Left lung (tissue), 10 donors: ENCODE data around the gene EXOC2. TPM values are rescaled to one million over a fixed set of nuclear protein-coding genes. Genes with fewer than 3 reads are reported as not detected.
A peak's percentile ranks its signal among the peaks of the same experiment; 100 is the strongest.

Source experiments
- ATAC-seq: fragments of 200-7000 bp; cut with Tn5 transposase; one replicate; pipeline ENCODE4 v1.9.1; 2020; ENCODE audit warnings: moderate library complexity
- DNase-seq, 4 donors: peaks; one replicate each; pipeline ENCODE4 v3.0.0-alpha.2; 2013 to 2020
- H3K27ac ChIP-seq, 2 donors: fragments of 200-600 bp; sonication (generic) in 1 of 2; one replicate each; pipeline versions ENCODE4 v1.5.0 to v1.8.0; 2020 to 2021
- H3K27me3 ChIP-seq, 2 donors: fragments of 200-600 bp; sonication (generic) in 1 of 2; one replicate each; pipeline versions ENCODE4 v1.5.0 to v1.8.0; 2020 to 2021
- H3K36me3 ChIP-seq, 2 donors: fragments of 200-600 bp; sonication (generic) in 1 of 2; one replicate each; pipeline versions ENCODE4 v1.5.0 to v1.8.0; 2020 to 2021
- H3K4me1 ChIP-seq, 2 donors: fragments of 200-600 bp; one replicate each; pipeline ENCODE4 v1.8.0; 2021
- H3K4me3 ChIP-seq, 2 donors: fragments of 200-600 bp; sonication (generic) in 1 of 2; one replicate each; pipeline versions ENCODE4 v1.5.0 to v1.8.0; 2020 to 2021; ENCODE audit warnings: mild to moderate bottlenecking in 1 of 2
- H3K9me3 ChIP-seq, 2 donors: fragments of 200-600 bp; sonication (generic) in 1 of 2; one replicate each; pipeline versions ENCODE4 v1.5.0 to v1.8.0; 2020 to 2021
- CTCF ChIP-seq, 2 donors: fragments of 200-600 bp; sonication (generic) in 1 of 2; IDR thresholded peaks; one replicate each; pipeline versions ENCODE4 v1.5.0 to v1.8.0; 2021; ENCODE audit warnings: antibody characterized with exemption in 2 of 2
- intact Hi-C, 2 donors: fragments of 100-400 bp; cut with DNase I; formaldehyde crosslinking; loops; one replicate each; pipeline versions ENCODE4 v1.11.2 to v1.14.2; 2022
- polyA plus RNA-seq, 6 donors: library from polyadenylated mRNA; unstranded; fragments of 120-200 nt; gene quantifications; one replicate each; pipeline ENCODE4 v1.2.1, GENCODE V29; 2013; ENCODE audit not compliant: insufficient read length in 6 of 6
- total RNA-seq, 2 donors: library from RNA; stranded (reverse); fragmentation: NEBNext Ultra II Directional; extraction: Animal tissue kit (Norgen Biotek cat#: 25700); gene quantifications; one replicate each; pipeline ENCODE4 v1.2.1, GENCODE V29; 2021
- donor health status: DM: no; HTN: yes; CAD: no.
- donor health status: DM: no; HTN: no; CAD: no.

EXOC2 gene
- total and polyA plus RNA-seq, 8 donors: 19.8 to 30.4 (median 28.4) TPM

GRCh38 chr6:705047-705446, 12.1 kb upstream of the EXOC2 start:
- peaks cover 0 to 12% of the 10 kb centered on the region in 2 donors for H3K27me3 ChIP-seq
- intact Hi-C loops: no loop called here
- peaks cover 0 to under 1% of the 10 kb centered on the region in 2 donors for H3K4me1 ChIP-seq
- no peak for TF ChIP-seq CTCF (IDR thresholded peaks at IDR 0.05)
- DNase-seq (no peak), ATAC-seq (peak; percentile 51)
- H3K4me3 ChIP-seq: no peak overlapping the region
- no peak overlapping the region for H3K27ac ChIP-seq
- no peaks in the 10 kb centered on the region for H3K36me3 ChIP-seq
- H3K9me3 ChIP-seq: no peaks in the 10 kb centered on the region

GRCh38 chr6:704046-704445, 11.1 kb upstream of the EXOC2 start:
- Histone ChIP-seq H3K4me3 (no peak overlapping the region), H3K36me3 (no peaks in the 10 kb centered on the region), H3K27ac (no peak overlapping the region), H3K4me1 (no peaks in the 10 kb centered on the region), H3K27me3 (peaks cover 0 to 12% of the 10 kb centered on the region in 2 donors), H3K9me3 (no peaks in the 10 kb centered on the region)
- DNase-seq: peak in 2 of 4 donors; percentile 70 to 83
- TF ChIP-seq CTCF (IDR thresholded peaks at IDR 0.05): no peak
- ATAC-seq: no peak
- intact Hi-C loops: no loop called here

DNA sequence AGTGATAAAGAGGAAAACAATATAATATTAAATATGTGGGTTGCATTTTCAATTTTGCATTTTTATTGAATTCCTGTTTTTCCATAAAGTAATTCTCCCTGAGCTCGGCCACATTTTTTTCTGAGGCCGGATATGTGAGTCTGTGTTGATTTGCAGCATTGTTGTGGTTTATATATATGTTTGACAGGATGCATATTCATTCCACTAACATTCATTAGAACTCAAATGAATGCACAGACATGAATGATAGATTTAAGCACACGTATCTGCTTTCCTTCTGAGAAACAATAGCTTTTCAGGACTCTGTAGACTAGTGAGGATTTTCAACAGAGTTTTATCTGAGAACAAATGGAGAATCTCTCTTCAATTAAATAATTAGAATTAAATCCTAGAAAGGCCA, 10.6 kb upstream of the EXOC2 start:
- Histone ChIP-seq H3K36me3 (no peaks in the 10 kb centered on the region), H3K27ac (no peak overlapping the region), H3K4me1 (no peaks in the 10 kb centered on the region), H3K27me3 (peaks cover 0 to 12% of the 10 kb centered on the region in 2 donors), H3K9me3 (no peaks in the 10 kb centered on the region), H3K4me3 (no peak overlapping the region)
- intact Hi-C loops: no loop called here
- TF ChIP-seq CTCF (IDR thresholded peaks at IDR 0.05): no peak
- no peak for ATAC-seq
- no peak for DNase-seq

- Histone ChIP-seq H3K4me1 (no peaks in the 10 kb centered on the region), H3K27ac (no peak overlapping the region), H3K36me3 (no peaks in the 10 kb centered on the region), H3K4me3 (no peak overlapping the region), H3K9me3 (no peaks in the 10 kb centered on the region), H3K27me3 (peaks cover 0 to 12% of the 10 kb centered on the region in 2 donors)
- intact Hi-C loops: no loop called here
- TF ChIP-seq CTCF (IDR thresholded peaks at IDR 0.05): no peak
- ATAC-seq: no peak
- DNase-seq: peak in 1 of 4 donors; percentile 33
Observed at GRCh38 chr6:701700-702479, 9.0 kb upstream of the EXOC2 start.

DNA sequence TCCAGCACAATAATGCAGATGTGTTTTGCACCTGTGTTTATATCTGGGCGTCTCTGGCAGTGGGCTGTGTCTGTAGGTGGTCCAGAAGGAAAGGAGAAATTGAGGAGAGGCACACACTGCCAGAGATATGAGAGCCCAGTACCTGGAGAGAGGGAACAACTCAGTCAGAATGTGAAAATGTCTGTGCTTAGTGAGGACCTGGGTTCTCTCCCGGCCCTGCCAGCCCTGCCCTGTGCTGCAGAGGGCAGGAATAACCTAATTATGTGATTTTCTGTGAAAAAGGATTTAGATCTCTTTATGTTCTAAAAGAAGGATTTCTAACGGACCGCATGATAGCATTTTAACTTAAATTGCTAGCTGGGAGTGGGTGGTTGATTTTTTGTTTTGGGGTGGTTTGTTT, 8.3 kb upstream of the EXOC2 start:
- ATAC-seq: no peak
- Histone ChIP-seq H3K4me3 (no peak overlapping the region), H3K4me1 (no peaks in the 10 kb centered on the region), H3K9me3 (no peaks in the 10 kb centered on the region), H3K27me3 (peaks cover 0 to 12% of the 10 kb centered on the region in 2 donors), H3K27ac (no peak overlapping the region), H3K36me3 (no peaks in the 10 kb centered on the region)
- TF ChIP-seq CTCF (IDR thresholded peaks at IDR 0.05): no peak
- intact Hi-C loops: no loop called here
- no peak for DNase-seq
